ENCODE measurements around the gene TBC1D5.

The TBC1D5 gene

GRCh38 chr3:17232442-17232841, 510.0 kb downstream of the TBC1D5 start:
- H3K4me3 ChIP-seq (ENCODE audit: control insufficient read depth, low read depth, low read length) = no peak overlapping the region
- DNase-seq (ENCODE audit: low read depth) = no peak
- no peak for TF ChIP-seq CTCF (IDR thresholded peaks at IDR 0.05; ENCODE audit: control insufficient read depth, insufficient read depth, low read depth, low read length, missing control alignments)

- TF ChIP-seq CTCF (IDR thresholded peaks at IDR 0.05; ENCODE audit: control insufficient read depth, insufficient read depth, low read depth, low read length, missing control alignments) = no peak
- no peak overlapping the region for H3K4me3 ChIP-seq (ENCODE audit: control insufficient read depth, low read depth, low read length)
- no peak for DNase-seq (ENCODE audit: low read depth)
Observed at GRCh38 chr3:17231537-17232261, 510.7 kb downstream of the TBC1D5 start.

GRCh38 chr3:17227472-17227871, 515.0 kb downstream of the TBC1D5 start:
- DNase-seq (ENCODE audit: low read depth) = no peak
- TF ChIP-seq CTCF (IDR thresholded peaks at IDR 0.05; ENCODE audit: control insufficient read depth, insufficient read depth, low read depth, low read length, missing control alignments) = no peak
- no peak overlapping the region for H3K4me3 ChIP-seq (ENCODE audit: control insufficient read depth, low read depth, low read length)

- no peak for TF ChIP-seq CTCF (IDR thresholded peaks at IDR 0.05; ENCODE audit: control insufficient read depth, insufficient read depth, low read depth, low read length, missing control alignments)
- DNase-seq (ENCODE audit: low read depth) = no peak
- H3K4me3 ChIP-seq (ENCODE audit: control insufficient read depth, low read depth, low read length) = no peak overlapping the region
Observed at GRCh38 chr3:17221529-17221928, 520.9 kb downstream of the TBC1D5 start.

GRCh38 chr3:17219593-17219992, 522.8 kb downstream of the TBC1D5 start:
- DNase-seq (ENCODE audit: low read depth) = no peak
- TF ChIP-seq CTCF (IDR thresholded peaks at IDR 0.05; ENCODE audit: control insufficient read depth, insufficient read depth, low read depth, low read length, missing control alignments) = no peak
- no peak overlapping the region for H3K4me3 ChIP-seq (ENCODE audit: control insufficient read depth, low read depth, low read length)

- DNase-seq (ENCODE audit: low read depth) = no peak
- no peak for TF ChIP-seq CTCF (IDR thresholded peaks at IDR 0.05; ENCODE audit: control insufficient read depth, insufficient read depth, low read depth, low read length, missing control alignments)
- no peak overlapping the region for H3K4me3 ChIP-seq (ENCODE audit: control insufficient read depth, low read depth, low read length)
Observed at GRCh38 chr3:17218587-17218986, 523.8 kb downstream of the TBC1D5 start.

Measured in AG09309 (cell line).